GM23338 (cell line): ENCODE data around the gene CDR2. TPM values are rescaled to one million over a fixed set of nuclear protein-coding genes. Genes with fewer than 3 reads are reported as not detected.

Experiments used
- ATAC-seq: fragments of 200-7000 bp; cut with Tn5 transposase; 3 replicates; pipeline ENCODE4 v1.9.1; 2020
- DNase-seq: peaks from one replicate; pipeline ENCODE4 v3.0.0-alpha.2; 2015; ENCODE audit warnings: low spot score
- H2AFZ ChIP-seq: fragments of 200-600 bp; sonication (generic); 2 replicates; pipeline ENCODE4 v1.8.0; 2016; ENCODE audit warnings: antibody characterized with exemption, mild to moderate bottlenecking, moderate library complexity
- H3F3A ChIP-seq: fragments of 200-600 bp; sonication (generic); replicated peaks from 2 replicates; pipeline ENCODE4 v1.8.0; 2017; ENCODE audit warnings: antibody characterized with exemption, mixed run types, low read depth
- H3K27ac ChIP-seq: fragments of 200-600 bp; sonication (generic); 2 replicates; pipeline ENCODE4 v1.6.1; 2016; ENCODE audit warnings: low read depth
- H3K27me3 ChIP-seq: fragments of 200-600 bp; sonication (generic); 2 replicates; pipeline ENCODE4 v1.8.0; 2016; ENCODE audit warnings: mild to moderate bottlenecking, mixed run types, moderate library complexity; ENCODE audit not compliant: insufficient read depth
- H3K36me3 ChIP-seq: fragments of 200-600 bp; sonication (generic); 2 replicates; pipeline ENCODE4 v1.8.0; 2016; ENCODE audit warnings: mild to moderate bottlenecking; ENCODE audit not compliant: insufficient read depth
- H3K4me1 ChIP-seq: fragments of 200-600 bp; sonication (generic); 2 replicates; pipeline ENCODE4 v1.8.0; 2016; ENCODE audit warnings: mild to moderate bottlenecking, moderate library complexity; ENCODE audit not compliant: insufficient read depth
- H3K4me2 ChIP-seq: fragments of 200-600 bp; sonication (generic); 2 replicates; pipeline ENCODE4 v1.7.1; 2017; ENCODE audit warnings: mixed run types
- H3K4me3 ChIP-seq: fragments of 200-600 bp; sonication (generic); 2 replicates; pipeline ENCODE4 v1.6.1; 2016; ENCODE audit warnings: mixed run types
- H3K79me2 ChIP-seq: fragments of 200-600 bp; sonication (generic); replicated peaks from 2 replicates; pipeline ENCODE4 v1.8.0; 2017; ENCODE audit warnings: mild to moderate bottlenecking; ENCODE audit not compliant: insufficient read depth
- H3K9me2 ChIP-seq: fragments of 200-600 bp; sonication (generic); 2 replicates; pipeline ENCODE4 v1.8.0; 2017; ENCODE audit not compliant: insufficient read depth
- H4K20me1 ChIP-seq: fragments of 200-600 bp; sonication (generic); replicated peaks from 2 replicates; pipeline ENCODE4 v1.8.0; 2017; ENCODE audit warnings: mild to moderate bottlenecking; ENCODE audit not compliant: insufficient read depth
- H3K27ac Mint-ChIP-seq: 2 replicates; pipeline ENCODE4 v1.8.0; 2020; ENCODE audit warnings: inconsistent platforms, mild to moderate bottlenecking, moderate library complexity, mixed read lengths
- H3K27me3 Mint-ChIP-seq: 3 replicates; pipeline ENCODE4 v1.8.0; 2022; ENCODE audit warnings: low read depth, mild to moderate bottlenecking, moderate library complexity, mixed read lengths, inconsistent platforms; ENCODE audit not compliant: insufficient read depth, poor library complexity
- H3K36me3 Mint-ChIP-seq: 3 replicates; pipeline ENCODE4 v1.8.0; 2021; ENCODE audit warnings: low read depth, mild to moderate bottlenecking, inconsistent platforms, moderate library complexity, mixed read lengths
- H3K4me1 Mint-ChIP-seq: 3 replicates; pipeline ENCODE4 v1.8.0; 2020; ENCODE audit warnings: mild to moderate bottlenecking, inconsistent platforms, mixed read lengths
- H3K4me3 Mint-ChIP-seq: 3 replicates; pipeline ENCODE4 v1.8.0; 2021; ENCODE audit warnings: moderate library complexity, mild to moderate bottlenecking, inconsistent platforms, mixed read lengths
- H3K9me3 Mint-ChIP-seq: 3 replicates; pipeline ENCODE4 v1.8.0; 2020; ENCODE audit warnings: moderate library complexity, mild to moderate bottlenecking, inconsistent platforms, mixed read lengths
- CREB1 ChIP-seq: fragments of 250-450 bp; sonication (Bioruptor Pico); IDR thresholded peaks from 2 replicates; pipeline ENCODE4 v1.5.0; 2020; ENCODE audit warnings: low read depth, mild to moderate bottlenecking, moderate library complexity
- EZH2 ChIP-seq: fragments of 200-600 bp; sonication (generic); IDR thresholded peaks from one replicate; pipeline ENCODE4 v1.8.0; 2017; ENCODE audit warnings: antibody characterized with exemption, mild to moderate bottlenecking, low read depth; ENCODE audit not compliant: unreplicated experiment
- EZH2phosphoT487 ChIP-seq: fragments of 200-600 bp; sonication (generic); IDR thresholded peaks from one replicate; pipeline ENCODE4 v1.8.1; 2018; ENCODE audit warnings: antibody characterized with exemption; ENCODE audit not compliant: unreplicated experiment
- JUNB ChIP-seq: IDR thresholded peaks from one replicate; pipeline ENCODE4 v1.6.1; 2016; ENCODE audit warnings: antibody characterized with exemption; ENCODE audit not compliant: unreplicated experiment
- NANOG ChIP-seq: IDR thresholded peaks from 2 replicates; pipeline ENCODE4 v1.6.1; 2016; ENCODE audit warnings: antibody characterized with exemption, borderline replicate concordance
- POLR2AphosphoS5 ChIP-seq: IDR thresholded peaks from 2 replicates; pipeline ENCODE4 v1.6.1; 2016; ENCODE audit warnings: antibody characterized with exemption, low read depth
- STAT1 ChIP-seq: IDR thresholded peaks from one replicate; pipeline ENCODE4 v1.6.1; 2016; ENCODE audit warnings: antibody characterized with exemption; ENCODE audit not compliant: unreplicated experiment
- ZNF114 ChIP-seq: fragments of 250-450 bp; sonication (Bioruptor Pico); IDR thresholded peaks from 2 replicates; pipeline ENCODE4 v1.5.0; 2020; ENCODE audit warnings: mild to moderate bottlenecking, moderate library complexity
- ZNF331 ChIP-seq: fragments of 250-450 bp; sonication (Bioruptor Pico); IDR thresholded peaks from 2 replicates; pipeline ENCODE4 v1.5.0; 2020; ENCODE audit warnings: low read depth, mild to moderate bottlenecking, moderate library complexity
- polyA plus RNA-seq: library from polyadenylated mRNA; unstranded; fragments of >200 nt; fragmentation: Nextera tagmentation; extraction: Ambion mirVana; gene quantifications from 2 replicates; pipeline ENCODE4 v1.2.1, GENCODE V29; 2016
- total RNA-seq: library from RNA; depleted of rRNA; stranded (reverse); fragments of >200 nt; shearing (Covaris generic); gene quantifications from 2 replicates; pipeline ENCODE4 v1.2.3, GENCODE V29; 2014
- TF ChIP-seq, protein P1 (sequence below): IDR thresholded peaks from 2 replicates; pipeline ENCODE4 v1.6.1; 2016; ENCODE audit warnings: antibody characterized with exemption
- TF ChIP-seq, protein P2 (sequence below): fragments of 250-450 bp; sonication (Bioruptor Pico); IDR thresholded peaks from 2 replicates; pipeline ENCODE4 v1.5.0; 2020; ENCODE audit warnings: mild to moderate bottlenecking, moderate library complexity
- TF ChIP-seq, protein P3 (sequence below): IDR thresholded peaks from one replicate; pipeline ENCODE4 v1.6.1; 2018; ENCODE audit warnings: antibody characterized with exemption; ENCODE audit not compliant: unreplicated experiment
- TF ChIP-seq, protein P4 (sequence below), 2 experiments: fragments of 200-600 bp in 1 of 2; sonication (generic) in 1 of 2; conservative IDR thresholded peaks; 2 replicates each; pipeline versions ENCODE4 v1.5.1 to v1.6.1; 2016 to 2017; ENCODE audit warnings: antibody characterized with exemption in 2 of 2, low read depth in 2 of 2, mild to moderate bottlenecking in 2 of 2, moderate library complexity in 1 of 2

The CDR2 gene
- total and polyA plus RNA-seq, 2 experiments from 2014 or later: 17.7 to 39.3 TPM

DNA sequence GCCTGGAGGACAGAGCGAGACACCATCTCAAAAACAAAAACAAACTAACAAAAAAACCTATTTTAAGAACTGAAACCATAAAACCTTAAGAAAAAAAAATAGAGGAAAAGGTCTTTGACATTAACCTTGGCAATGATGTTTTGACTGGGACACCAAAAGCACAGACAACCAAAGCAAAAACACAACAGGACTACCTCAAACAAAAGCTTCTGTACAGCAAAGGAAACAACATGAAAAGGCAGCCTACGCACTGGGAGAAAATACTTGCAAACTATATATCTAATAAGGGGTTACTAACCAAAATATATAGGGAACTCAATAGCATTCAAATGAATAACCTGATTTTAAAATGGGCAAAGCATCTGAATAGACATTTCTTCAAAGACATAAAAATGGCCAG lies 32.3 kb downstream of the CDR2 start:
- peaks cover 29% of the 10 kb centered on the region for H3K9me3 Mint-ChIP-seq
- H3K27me3 Mint-ChIP-seq: no peaks in the 10 kb centered on the region
- Histone ChIP-seq H3K27ac (no peak overlapping the region), H2AFZ (no peak overlapping the region), H3K4me3 (no peak overlapping the region), H4K20me1 (no peaks in the 10 kb centered on the region), H3F3A (peaks cover 8% of the 10 kb centered on the region; the same call in 1 of the 2 replicates), H3K79me2 (no peaks in the 10 kb centered on the region), H3K9me2 (no peaks in the 10 kb centered on the region), H3K4me2 (no peak overlapping the region), H3K4me1 (no peaks in the 10 kb centered on the region), H3K36me3 (peaks cover 3% of the 10 kb centered on the region; the same call in 1 of the 2 replicates), H3K27me3 (no peaks in the 10 kb centered on the region)
- TF ChIP-seq ZNF331 (CRISPR knock-in tag): no peak
- TF ChIP-seq, protein P1, sequence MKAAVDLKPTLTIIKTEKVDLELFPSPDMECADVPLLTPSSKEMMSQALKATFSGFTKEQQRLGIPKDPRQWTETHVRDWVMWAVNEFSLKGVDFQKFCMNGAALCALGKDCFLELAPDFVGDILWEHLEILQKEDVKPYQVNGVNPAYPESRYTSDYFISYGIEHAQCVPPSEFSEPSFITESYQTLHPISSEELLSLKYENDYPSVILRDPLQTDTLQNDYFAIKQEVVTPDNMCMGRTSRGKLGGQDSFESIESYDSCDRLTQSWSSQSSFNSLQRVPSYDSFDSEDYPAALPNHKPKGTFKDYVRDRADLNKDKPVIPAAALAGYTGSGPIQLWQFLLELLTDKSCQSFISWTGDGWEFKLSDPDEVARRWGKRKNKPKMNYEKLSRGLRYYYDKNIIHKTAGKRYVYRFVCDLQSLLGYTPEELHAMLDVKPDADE: no peak
- no peak for TF ChIP-seq EZH2
- no peak for TF ChIP-seq ZNF114 (CRISPR knock-in tag)
- TF ChIP-seq POLR2AphosphoS5: no peak
- no peak for TF ChIP-seq CREB1 (CRISPR knock-in tag)
- no peak for TF ChIP-seq STAT1
- TF ChIP-seq, protein P2, sequence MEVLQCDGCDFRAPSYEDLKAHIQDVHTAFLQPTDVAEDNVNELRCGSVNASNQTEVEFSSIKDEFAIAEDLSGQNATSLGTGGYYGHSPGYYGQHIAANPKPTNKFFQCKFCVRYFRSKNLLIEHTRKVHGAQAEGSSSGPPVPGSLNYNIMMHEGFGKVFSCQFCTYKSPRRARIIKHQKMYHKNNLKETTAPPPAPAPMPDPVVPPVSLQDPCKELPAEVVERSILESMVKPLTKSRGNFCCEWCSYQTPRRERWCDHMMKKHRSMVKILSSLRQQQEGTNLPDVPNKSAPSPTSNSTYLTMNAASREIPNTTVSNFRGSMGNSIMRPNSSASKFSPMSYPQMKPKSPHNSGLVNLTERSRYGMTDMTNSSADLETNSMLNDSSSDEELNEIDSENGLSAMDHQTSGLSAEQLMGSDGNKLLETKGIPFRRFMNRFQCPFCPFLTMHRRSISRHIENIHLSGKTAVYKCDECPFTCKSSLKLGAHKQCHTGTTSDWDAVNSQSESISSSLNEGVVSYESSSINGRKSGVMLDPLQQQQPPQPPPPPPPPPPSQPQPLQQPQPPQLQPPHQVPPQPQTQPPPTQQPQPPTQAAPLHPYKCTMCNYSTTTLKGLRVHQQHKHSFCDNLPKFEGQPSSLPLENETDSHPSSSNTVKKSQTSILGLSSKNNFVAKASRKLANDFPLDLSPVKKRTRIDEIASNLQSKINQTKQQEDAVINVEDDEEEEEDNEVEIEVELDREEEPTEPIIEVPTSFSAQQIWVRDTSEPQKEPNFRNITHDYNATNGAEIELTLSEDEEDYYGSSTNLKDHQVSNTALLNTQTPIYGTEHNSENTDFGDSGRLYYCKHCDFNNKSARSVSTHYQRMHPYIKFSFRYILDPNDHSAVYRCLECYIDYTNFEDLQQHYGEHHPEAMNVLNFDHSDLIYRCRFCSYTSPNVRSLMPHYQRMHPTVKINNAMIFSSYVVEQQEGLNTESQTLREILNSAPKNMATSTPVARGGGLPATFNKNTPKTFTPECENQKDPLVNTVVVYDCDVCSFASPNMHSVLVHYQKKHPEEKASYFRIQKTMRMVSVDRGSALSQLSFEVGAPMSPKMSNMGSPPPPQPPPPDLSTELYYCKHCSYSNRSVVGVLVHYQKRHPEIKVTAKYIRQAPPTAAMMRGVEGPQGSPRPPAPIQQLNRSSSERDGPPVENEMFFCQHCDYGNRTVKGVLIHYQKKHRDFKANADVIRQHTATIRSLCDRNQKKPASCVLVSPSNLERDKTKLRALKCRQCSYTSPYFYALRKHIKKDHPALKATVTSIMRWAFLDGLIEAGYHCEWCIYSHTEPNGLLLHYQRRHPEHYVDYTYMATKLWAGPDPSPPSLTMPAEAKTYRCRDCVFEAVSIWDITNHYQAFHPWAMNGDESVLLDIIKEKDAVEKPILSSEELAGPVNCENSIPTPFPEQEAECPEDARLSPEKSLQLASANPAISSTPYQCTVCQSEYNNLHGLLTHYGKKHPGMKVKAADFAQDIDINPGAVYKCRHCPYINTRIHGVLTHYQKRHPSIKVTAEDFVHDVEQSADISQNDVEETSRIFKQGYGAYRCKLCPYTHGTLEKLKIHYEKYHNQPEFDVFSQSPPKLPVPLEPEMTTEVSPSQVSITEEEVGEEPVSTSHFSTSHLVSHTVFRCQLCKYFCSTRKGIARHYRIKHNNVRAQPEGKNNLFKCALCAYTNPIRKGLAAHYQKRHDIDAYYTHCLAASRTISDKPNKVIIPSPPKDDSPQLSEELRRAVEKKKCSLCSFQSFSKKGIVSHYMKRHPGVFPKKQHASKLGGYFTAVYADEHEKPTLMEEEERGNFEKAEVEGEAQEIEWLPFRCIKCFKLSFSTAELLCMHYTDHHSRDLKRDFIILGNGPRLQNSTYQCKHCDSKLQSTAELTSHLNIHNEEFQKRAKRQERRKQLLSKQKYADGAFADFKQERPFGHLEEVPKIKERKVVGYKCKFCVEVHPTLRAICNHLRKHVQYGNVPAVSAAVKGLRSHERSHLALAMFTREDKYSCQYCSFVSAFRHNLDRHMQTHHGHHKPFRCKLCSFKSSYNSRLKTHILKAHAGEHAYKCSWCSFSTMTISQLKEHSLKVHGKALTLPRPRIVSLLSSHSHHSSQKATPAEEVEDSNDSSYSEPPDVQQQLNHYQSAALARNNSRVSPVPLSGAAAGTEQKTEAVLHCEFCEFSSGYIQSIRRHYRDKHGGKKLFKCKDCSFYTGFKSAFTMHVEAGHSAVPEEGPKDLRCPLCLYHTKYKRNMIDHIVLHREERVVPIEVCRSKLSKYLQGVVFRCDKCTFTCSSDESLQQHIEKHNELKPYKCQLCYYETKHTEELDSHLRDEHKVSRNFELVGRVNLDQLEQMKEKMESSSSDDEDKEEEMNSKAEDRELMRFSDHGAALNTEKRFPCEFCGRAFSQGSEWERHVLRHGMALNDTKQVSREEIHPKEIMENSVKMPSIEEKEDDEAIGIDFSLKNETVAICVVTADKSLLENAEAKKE (CRISPR knock-in tag): no peak
- TF ChIP-seq EZH2phosphoT487: no peak
- TF ChIP-seq, protein P3, sequence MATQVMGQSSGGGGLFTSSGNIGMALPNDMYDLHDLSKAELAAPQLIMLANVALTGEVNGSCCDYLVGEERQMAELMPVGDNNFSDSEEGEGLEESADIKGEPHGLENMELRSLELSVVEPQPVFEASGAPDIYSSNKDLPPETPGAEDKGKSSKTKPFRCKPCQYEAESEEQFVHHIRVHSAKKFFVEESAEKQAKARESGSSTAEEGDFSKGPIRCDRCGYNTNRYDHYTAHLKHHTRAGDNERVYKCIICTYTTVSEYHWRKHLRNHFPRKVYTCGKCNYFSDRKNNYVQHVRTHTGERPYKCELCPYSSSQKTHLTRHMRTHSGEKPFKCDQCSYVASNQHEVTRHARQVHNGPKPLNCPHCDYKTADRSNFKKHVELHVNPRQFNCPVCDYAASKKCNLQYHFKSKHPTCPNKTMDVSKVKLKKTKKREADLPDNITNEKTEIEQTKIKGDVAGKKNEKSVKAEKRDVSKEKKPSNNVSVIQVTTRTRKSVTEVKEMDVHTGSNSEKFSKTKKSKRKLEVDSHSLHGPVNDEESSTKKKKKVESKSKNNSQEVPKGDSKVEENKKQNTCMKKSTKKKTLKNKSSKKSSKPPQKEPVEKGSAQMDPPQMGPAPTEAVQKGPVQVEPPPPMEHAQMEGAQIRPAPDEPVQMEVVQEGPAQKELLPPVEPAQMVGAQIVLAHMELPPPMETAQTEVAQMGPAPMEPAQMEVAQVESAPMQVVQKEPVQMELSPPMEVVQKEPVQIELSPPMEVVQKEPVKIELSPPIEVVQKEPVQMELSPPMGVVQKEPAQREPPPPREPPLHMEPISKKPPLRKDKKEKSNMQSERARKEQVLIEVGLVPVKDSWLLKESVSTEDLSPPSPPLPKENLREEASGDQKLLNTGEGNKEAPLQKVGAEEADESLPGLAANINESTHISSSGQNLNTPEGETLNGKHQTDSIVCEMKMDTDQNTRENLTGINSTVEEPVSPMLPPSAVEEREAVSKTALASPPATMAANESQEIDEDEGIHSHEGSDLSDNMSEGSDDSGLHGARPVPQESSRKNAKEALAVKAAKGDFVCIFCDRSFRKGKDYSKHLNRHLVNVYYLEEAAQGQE: no peak
- no peak for TF ChIP-seq JUNB
- TF ChIP-seq, protein P4, sequence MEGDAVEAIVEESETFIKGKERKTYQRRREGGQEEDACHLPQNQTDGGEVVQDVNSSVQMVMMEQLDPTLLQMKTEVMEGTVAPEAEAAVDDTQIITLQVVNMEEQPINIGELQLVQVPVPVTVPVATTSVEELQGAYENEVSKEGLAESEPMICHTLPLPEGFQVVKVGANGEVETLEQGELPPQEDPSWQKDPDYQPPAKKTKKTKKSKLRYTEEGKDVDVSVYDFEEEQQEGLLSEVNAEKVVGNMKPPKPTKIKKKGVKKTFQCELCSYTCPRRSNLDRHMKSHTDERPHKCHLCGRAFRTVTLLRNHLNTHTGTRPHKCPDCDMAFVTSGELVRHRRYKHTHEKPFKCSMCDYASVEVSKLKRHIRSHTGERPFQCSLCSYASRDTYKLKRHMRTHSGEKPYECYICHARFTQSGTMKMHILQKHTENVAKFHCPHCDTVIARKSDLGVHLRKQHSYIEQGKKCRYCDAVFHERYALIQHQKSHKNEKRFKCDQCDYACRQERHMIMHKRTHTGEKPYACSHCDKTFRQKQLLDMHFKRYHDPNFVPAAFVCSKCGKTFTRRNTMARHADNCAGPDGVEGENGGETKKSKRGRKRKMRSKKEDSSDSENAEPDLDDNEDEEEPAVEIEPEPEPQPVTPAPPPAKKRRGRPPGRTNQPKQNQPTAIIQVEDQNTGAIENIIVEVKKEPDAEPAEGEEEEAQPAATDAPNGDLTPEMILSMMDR (conservative IDR thresholded peaks at IDR 0.05; ENCODE audit: low read depth in 2 of 2): no peak
- no peak for TF ChIP-seq NANOG
- H3K4me1 Mint-ChIP-seq: no peaks in the 10 kb centered on the region; the same call in 2 of the 3 replicates
- no peak for ATAC-seq
- no peak overlapping the region for H3K4me3 Mint-ChIP-seq
- peaks cover 44% of the 10 kb centered on the region for H3K36me3 Mint-ChIP-seq
- no peak overlapping the region for H3K27ac Mint-ChIP-seq
- DNase-seq: no peak
